Activated CD4-positive, alpha-beta T cell treated with anti-CD3 and anti-CD28 coated beads, Interleukin-2, Interleukin-4, amounts not matched to agents 100 ng/mL and 50 ng/mL, durations not matched to agents 16 hours and 8 hours (primary cell): ENCODE data around the gene DUS1L.

Experiments used
- DNase-seq: peaks from one replicate; pipeline ENCODE4 v3.0.0-alpha.2; 2020; ENCODE audit warnings: low spot score

The DUS1L gene

GRCh38 chr17:82065638-82066303 lies at the start of gene DUS1L:
Gene DUS1L, minus strand, starts transcription at chr17:82065804. Its CDS starts 745 bp downstream, at chr17:82065059.
- DNase-seq: peak; percentile 69

- DNase-seq: no peak
These were observed 49.3 kb upstream of the DUS1L start for GRCh38 chr17:82114872-82115271.

GRCh38 chr17:82114447-82114846 lies 48.8 kb upstream of the DUS1L start:
- DNase-seq: no peak

- DNase-seq: no peak
These were observed 48.3 kb upstream of the DUS1L start for GRCh38 chr17:82113941-82114340.

- no peak for DNase-seq
These were observed 47.8 kb upstream of the DUS1L start for GRCh38 chr17:82113422-82113821.

- DNase-seq: no peak
These were observed 47.3 kb upstream of the DUS1L start for GRCh38 chr17:82112914-82113311.

- DNase-seq: no peak
These were observed 46.7 kb upstream of the DUS1L start for GRCh38 chr17:82112181-82112913.

GRCh38 chr17:82110298-82110697 lies 44.7 kb upstream of the DUS1L start:
- DNase-seq: peak; percentile 18

GRCh38 chr17:82108961-82109475 lies 43.4 kb upstream of the DUS1L start:
- no peak for DNase-seq

- DNase-seq: no peak
These were observed 42.9 kb upstream of the DUS1L start for GRCh38 chr17:82108496-82108945.

GRCh38 chr17:82108038-82108437 lies 42.4 kb upstream of the DUS1L start:
- no peak for DNase-seq

- peak; percentile 21 for DNase-seq
These were observed 41.8 kb upstream of the DUS1L start for GRCh38 chr17:82107341-82107860.

- no peak for DNase-seq
These were observed 41.2 kb upstream of the DUS1L start for GRCh38 chr17:82106688-82107305.

GRCh38 chr17:82105882-82106687 lies 40.5 kb upstream of the DUS1L start:
- DNase-seq: peak; percentile 79

GRCh38 chr17:82105417-82105881 lies 39.8 kb upstream of the DUS1L start:
- DNase-seq: no peak

- DNase-seq: no peak
These were observed 39.3 kb upstream of the DUS1L start for GRCh38 chr17:82104797-82105416.

- DNase-seq: no peak
These were observed 38.2 kb upstream of the DUS1L start for GRCh38 chr17:82103553-82104451.

- DNase-seq: no peak
These were observed 36.4 kb upstream of the DUS1L start for GRCh38 chr17:82101767-82102679.

- no peak for DNase-seq
These were observed 35.7 kb upstream of the DUS1L start for GRCh38 chr17:82101301-82101715.
